ENCODE results near the gene ADAMTS15. TPM values are rescaled to one million over a fixed set of nuclear protein-coding genes. Genes with fewer than 3 reads are reported as not detected.

Gene ADAMTS15
- total and polyA plus RNA-seq, 2 donors (not counting 1 experiment from before 2014, with no cell fraction given), result not detected

DNA sequence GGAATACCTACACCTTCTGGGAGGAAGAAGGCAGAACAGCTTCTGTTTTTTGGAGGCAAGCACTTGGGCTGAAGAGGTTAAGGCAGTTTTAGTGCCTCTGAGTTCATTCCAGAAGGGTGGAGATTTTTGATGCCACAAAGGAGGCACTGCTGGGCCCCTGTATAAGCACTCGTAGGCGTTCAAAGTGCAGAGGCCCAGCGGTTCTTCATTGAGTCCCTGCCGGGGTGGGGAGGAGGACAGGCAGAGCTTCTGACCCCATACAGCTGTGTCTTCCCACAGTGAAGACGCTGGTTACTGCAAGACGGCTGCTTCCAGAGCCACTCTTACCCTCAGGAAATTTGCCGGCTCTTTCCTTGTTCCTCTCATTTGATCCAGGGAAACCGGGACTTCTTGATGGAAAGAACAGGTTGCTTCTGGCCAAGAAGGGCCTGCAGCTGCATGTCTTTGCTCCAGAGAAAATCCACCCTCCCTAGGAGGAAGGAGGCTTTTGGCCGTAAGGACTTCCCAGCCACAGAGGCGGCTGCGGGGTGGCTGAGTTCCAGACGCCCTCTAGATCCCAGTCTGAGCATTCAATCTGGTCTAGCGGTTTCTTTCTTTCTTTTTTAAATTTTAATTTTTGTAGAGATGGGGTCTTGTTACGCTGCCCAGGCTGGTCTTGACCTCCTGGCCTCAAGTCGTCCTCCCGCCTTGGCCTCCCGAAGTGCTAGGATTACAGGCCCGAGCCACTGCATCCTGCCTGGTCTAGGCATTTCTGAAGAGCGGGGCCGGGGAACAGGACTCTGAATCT, 9.4 kb downstream of the ADAMTS15 start:
- H3K36me3 ChIP-seq (replicated peaks in 1 of 2; ENCODE audit: control extremely low read depth in 1 of 2, control insufficient read depth in 1 of 2, extremely low read depth in 1 of 2, insufficient read depth in 2 of 2, low read length in 1 of 2), result no peaks in the 10 kb centered on the region
- no peak overlapping the region for H3K4me3 Mint-ChIP-seq
- H3K4me3 ChIP-seq (ENCODE audit: control extremely low read depth in 1 of 5, extremely low read depth in 1 of 5, insufficient read depth in 1 of 5, low read depth in 2 of 5, low read length in 4 of 5), result no peak overlapping the region
- H3K4me1 ChIP-seq (ENCODE audit: control insufficient read depth in 2 of 2, insufficient read depth in 2 of 2, low read length in 2 of 2), result no peaks in the 10 kb centered on the region
- DNase-seq (no peak), ATAC-seq (ENCODE audit: low read depth) (no peak)
- no peak overlapping the region for H3K27ac ChIP-seq (ENCODE audit: low read length in 2 of 2)
- no peaks in the 10 kb centered on the region for H3K4me1 Mint-ChIP-seq
- 93% methylated on average over 15 of the region's 20 CpGs for WGBS (ENCODE audit: insufficient coverage)
- H3K9me3 ChIP-seq (ENCODE audit: control extremely low read depth in 1 of 3, control insufficient read depth in 2 of 3, insufficient read depth in 1 of 3, low read length in 2 of 3), result no peaks in the 10 kb centered on the region
- TF ChIP-seq CTCF (IDR thresholded peaks at IDR 0.05) (no peak), EZH2 (IDR thresholded peaks at IDR 0.05; ENCODE audit: borderline replicate concordance, insufficient read depth, low read depth, low read length, poor library complexity, severe bottlenecking) (no peak)
- H4K20me1 ChIP-seq (ENCODE audit: control insufficient read depth, insufficient read depth, low read length, poor library complexity, severe bottlenecking), result no peaks in the 10 kb centered on the region
- H3K27me3 ChIP-seq (replicated peaks in 1 of 4; ENCODE audit: control extremely low read depth in 1 of 4, control insufficient read depth in 3 of 4, insufficient read depth in 4 of 4, low read length in 3 of 4), result no peaks in the 10 kb centered on the region
- no peak overlapping the region for H3K27ac Mint-ChIP-seq
- no peaks in the 10 kb centered on the region for H3K79me2 ChIP-seq (ENCODE audit: control insufficient read depth, insufficient read depth, low read length)
- ChIA-PET POLR2A (no interaction called here), CTCF (interaction anchor here (0.7 kb wide), 1 partner anchor 32 kb away, joined by 5 read pairs; no protein-coding TSS in a partner anchor)
- peaks cover 10% of the 10 kb centered on the region for H3K27me3 Mint-ChIP-seq
- no peak overlapping the region for H3K4me2 ChIP-seq (replicated peaks; ENCODE audit: low read depth, low read length, poor library complexity, severe bottlenecking)
- no peak overlapping the region for H2AFZ ChIP-seq (ENCODE audit: insufficient read depth, low read depth, low read length, poor library complexity, severe bottlenecking)
- no peaks in the 10 kb centered on the region for H3K9me3 Mint-ChIP-seq (ENCODE audit: insufficient read depth)
- intact Hi-C loops (cut with micrococcal nuclease), result no loop called here
- H3K9ac ChIP-seq (ENCODE audit: low read length), result no peak overlapping the region

DNA sequence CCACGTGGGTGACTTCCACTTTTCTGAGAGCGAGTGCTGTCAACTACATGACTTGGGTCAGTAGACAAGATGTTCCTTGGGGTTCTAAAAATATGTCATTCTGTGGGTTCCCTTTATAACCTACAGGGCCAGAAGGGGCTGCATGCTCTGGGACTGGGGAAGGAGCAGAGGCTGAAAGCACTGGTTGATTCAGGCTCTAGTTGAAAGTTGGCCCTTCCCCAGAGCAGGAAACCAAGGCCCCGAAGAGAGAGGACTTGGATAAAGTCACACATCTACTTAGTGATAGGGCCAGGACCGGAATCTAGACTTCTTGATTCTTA, 9.9 kb downstream of the ADAMTS15 start:
- CTCF ChIA-PET, result no interaction called here
- H4K20me1 ChIP-seq (ENCODE audit: control insufficient read depth, insufficient read depth, low read length, poor library complexity, severe bottlenecking), result no peaks in the 10 kb centered on the region
- no peak overlapping the region for H3K4me2 ChIP-seq (replicated peaks; ENCODE audit: low read depth, low read length, poor library complexity, severe bottlenecking)
- H3K36me3 ChIP-seq (replicated peaks in 1 of 2; ENCODE audit: control extremely low read depth in 1 of 2, control insufficient read depth in 1 of 2, extremely low read depth in 1 of 2, insufficient read depth in 2 of 2, low read length in 1 of 2), result no peaks in the 10 kb centered on the region
- no peaks in the 10 kb centered on the region for H3K4me1 Mint-ChIP-seq
- 57% methylated on average over 1 of the region's 4 CpGs for WGBS (ENCODE audit: insufficient coverage)
- no peak overlapping the region for H3K27ac ChIP-seq (ENCODE audit: low read length in 2 of 2)
- no peak overlapping the region for H3K9ac ChIP-seq (ENCODE audit: low read length)
- POLR2A ChIA-PET, result no interaction called here
- ATAC-seq (ENCODE audit: low read depth) (no peak), DNase-seq (no peak)
- no peaks in the 10 kb centered on the region for H3K9me3 ChIP-seq (ENCODE audit: control extremely low read depth in 1 of 3, control insufficient read depth in 2 of 3, insufficient read depth in 1 of 3, low read length in 2 of 3)
- H3K27me3 ChIP-seq (replicated peaks in 1 of 4; ENCODE audit: control extremely low read depth in 1 of 4, control insufficient read depth in 3 of 4, insufficient read depth in 4 of 4, low read length in 3 of 4), result no peaks in the 10 kb centered on the region
- peaks cover 10% of the 10 kb centered on the region for H3K27me3 Mint-ChIP-seq
- no peak overlapping the region for H3K27ac Mint-ChIP-seq
- H2AFZ ChIP-seq (ENCODE audit: insufficient read depth, low read depth, low read length, poor library complexity, severe bottlenecking), result no peak overlapping the region
- no peak for TF ChIP-seq EZH2 (IDR thresholded peaks at IDR 0.05; ENCODE audit: borderline replicate concordance, insufficient read depth, low read depth, low read length, poor library complexity, severe bottlenecking)
- no peak for TF ChIP-seq CTCF (IDR thresholded peaks at IDR 0.05)
- no peaks in the 10 kb centered on the region for H3K79me2 ChIP-seq (ENCODE audit: control insufficient read depth, insufficient read depth, low read length)
- no peaks in the 10 kb centered on the region for H3K4me1 ChIP-seq (ENCODE audit: control insufficient read depth in 2 of 2, insufficient read depth in 2 of 2, low read length in 2 of 2)
- no peak overlapping the region for H3K4me3 Mint-ChIP-seq
- intact Hi-C loops (cut with micrococcal nuclease), result no loop called here
- no peak overlapping the region for H3K4me3 ChIP-seq (ENCODE audit: control extremely low read depth in 1 of 5, extremely low read depth in 1 of 5, insufficient read depth in 1 of 5, low read depth in 2 of 5, low read length in 4 of 5)
- no peaks in the 10 kb centered on the region for H3K9me3 Mint-ChIP-seq (ENCODE audit: insufficient read depth)

Measured in B cell (primary cell).